ENCODE measurements around the gene MPZL3. TPM values are rescaled to one million over a fixed set of nuclear protein-coding genes. Genes with fewer than 3 reads are reported as not detected.

The MPZL3 gene
- total RNA-seq, 1 experiment from 2014 or later = 8.7 TPM

DNA sequence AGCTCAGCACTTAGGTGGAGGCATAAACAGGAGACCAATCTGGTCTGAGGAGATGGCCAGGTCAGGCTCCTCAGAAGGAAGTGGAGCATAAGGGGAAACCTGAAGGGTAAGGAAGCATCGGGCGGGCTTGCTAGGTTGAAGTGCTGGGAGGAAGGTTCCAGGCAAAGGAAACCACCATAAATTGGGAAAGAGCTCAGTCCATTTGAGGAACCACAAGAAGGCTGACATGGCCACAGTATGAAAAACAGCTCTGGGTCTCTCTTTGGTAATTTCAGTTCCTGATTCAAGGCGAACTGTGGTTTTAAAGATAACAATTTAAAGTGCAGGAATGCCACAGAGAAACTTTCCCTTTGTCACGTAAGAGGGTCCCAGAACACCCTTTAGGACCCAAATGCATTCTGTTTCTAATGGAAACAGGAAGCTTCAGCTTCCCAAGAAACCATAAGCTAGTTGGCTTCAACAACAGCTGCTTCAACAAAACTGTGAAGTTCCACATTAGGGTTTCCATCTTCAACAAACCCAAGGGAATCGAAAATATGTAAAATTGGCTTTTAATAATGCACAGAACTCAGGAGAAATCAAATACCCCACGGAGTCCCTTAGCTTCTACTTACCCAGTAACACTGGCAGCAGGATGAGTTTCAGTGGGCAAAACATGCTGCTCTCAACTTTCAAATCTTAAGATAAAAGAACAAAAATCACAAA, 37.8 kb downstream of the MPZL3 start:
- RAD21 ChIA-PET (ENCODE audit: low non-redundant PET in 1 of 2, low total read pairs in 2 of 2, uncharacterized antibody in 2 of 2, unreplicated experiment in 2 of 2) = no interaction called here
- CTCF ChIA-PET = interaction anchor here (2.5 kb wide), 1 partner anchor 16 kb away, joined by 10 read pairs; no protein-coding TSS in a partner anchor
- no peak overlapping the region for H3K27ac ChIP-seq (ENCODE audit: low read depth, low read length)
- H3K4me3 ChIP-seq (replicated peaks in 1 of 2; ENCODE audit: low read depth in 1 of 2, low read length in 2 of 2) = no peak overlapping the region
- H3K79me2 ChIP-seq (ENCODE audit: insufficient read depth, low read length) = no peaks in the 10 kb centered on the region
- H3K4me1 ChIP-seq (ENCODE audit: control insufficient read depth in 1 of 2, insufficient read depth in 2 of 2, low read length in 2 of 2) = no peaks in the 10 kb centered on the region
- no peaks in the 10 kb centered on the region for H3K9me2 ChIP-seq (ENCODE audit: insufficient read depth)
- H3K36me3 ChIP-seq (ENCODE audit: control insufficient read depth in 1 of 2, insufficient read depth in 2 of 2, low read length in 2 of 2) = no peaks in the 10 kb centered on the region
- H3K9me3 ChIP-seq (ENCODE audit: control insufficient read depth in 1 of 2, insufficient read depth in 1 of 2, low read depth in 1 of 2, low read length in 2 of 2) = no peaks in the 10 kb centered on the region
- ATAC-seq (no peak), DNase-seq (ENCODE audit: low read depth, low spot score) (no peak)
- H4K20me1 ChIP-seq (ENCODE audit: insufficient read depth) = no peaks in the 10 kb centered on the region
- H2AFZ ChIP-seq (ENCODE audit: low read depth, low read length, poor library complexity, severe bottlenecking) = no peak overlapping the region
- H3K9ac ChIP-seq (ENCODE audit: low read length) = no peak overlapping the region
- intact Hi-C loops (cut with micrococcal nuclease) = no loop called here
- no peak overlapping the region for H3K4me2 ChIP-seq (ENCODE audit: low read length)
- TF ChIP-seq TCF7L2 (IDR thresholded peaks at IDR 0.05; ENCODE audit: borderline replicate concordance, extremely low read depth, insufficient read depth, insufficient read length) = no peak
- no peak for TF ChIP-seq SRF (IDR thresholded peaks at IDR 0.05; ENCODE audit: low read depth)
- no peak for TF ChIP-seq ZBTB33 (IDR thresholded peaks at IDR 0.05; ENCODE audit: extremely low read depth, insufficient replicate concordance, low read length)
- TF ChIP-seq POLR2AphosphoS5 (IDR thresholded peaks at IDR 0.05; ENCODE audit: low read depth, low read length) = no peak
- TF ChIP-seq SIN3A (IDR thresholded peaks at IDR 0.05; ENCODE audit: low read depth) = no peak
- TF ChIP-seq EZH2phosphoT487 (IDR thresholded peaks at IDR 0.05; ENCODE audit: borderline replicate concordance) = no peak
- no peak for TF ChIP-seq SP1 (IDR thresholded peaks at IDR 0.05; ENCODE audit: low read depth)
- no peak for TF ChIP-seq EZH2 (IDR thresholded peaks at IDR 0.05)
- no peak for TF ChIP-seq ZNF274 (IDR thresholded peaks at IDR 0.05; ENCODE audit: low read depth, low read length)
- no peak for TF ChIP-seq EGR1 (IDR thresholded peaks at IDR 0.05; ENCODE audit: low read depth)
- no peak for TF ChIP-seq CTCF (IDR thresholded peaks at IDR 0.05 in 2 of 3, conservative IDR thresholded peaks at IDR 0.05 in 1 of 3; ENCODE audit: borderline replicate concordance in 1 of 3, insufficient read depth in 1 of 3, low read depth in 2 of 3, low read length in 2 of 3)
- TF ChIP-seq, protein P1, sequence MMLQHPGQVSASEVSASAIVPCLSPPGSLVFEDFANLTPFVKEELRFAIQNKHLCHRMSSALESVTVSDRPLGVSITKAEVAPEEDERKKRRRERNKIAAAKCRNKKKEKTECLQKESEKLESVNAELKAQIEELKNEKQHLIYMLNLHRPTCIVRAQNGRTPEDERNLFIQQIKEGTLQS (IDR thresholded peaks at IDR 0.05) = no peak
- no peak for TF ChIP-seq ELF1 (IDR thresholded peaks at IDR 0.05; ENCODE audit: borderline replicate concordance, low read depth)
- no peak for TF ChIP-seq FOSL1 (IDR thresholded peaks at IDR 0.05; ENCODE audit: low read depth)
- peaks cover 16% of the 10 kb centered on the region; the same call in 1 of the 2 replicates for H3K27me3 ChIP-seq (ENCODE audit: insufficient read depth, low read length)
- BruUV-seq (replicated peaks) = no TSS peak
- POLR2A ChIA-PET = no interaction called here
